HEK293T (cell line): ENCODE data around the gene AKR1B15.

Source experiments
- FOXA1 ChIP-seq: fragments of 450-650 bp; IDR thresholded peaks from 2 replicates; pipeline ENCODE4 v1.6.1; 2016; ENCODE audit warnings: mild to moderate bottlenecking
- FOXM1 ChIP-seq: fragments of 450-650 bp; IDR thresholded peaks from 2 replicates; pipeline ENCODE4 v1.6.1; 2017; ENCODE audit warnings: mild to moderate bottlenecking, borderline replicate concordance
- SP1 ChIP-seq: fragments of 450-650 bp; IDR thresholded peaks from 2 replicates; pipeline ENCODE4 v1.6.1; 2017

DNA sequence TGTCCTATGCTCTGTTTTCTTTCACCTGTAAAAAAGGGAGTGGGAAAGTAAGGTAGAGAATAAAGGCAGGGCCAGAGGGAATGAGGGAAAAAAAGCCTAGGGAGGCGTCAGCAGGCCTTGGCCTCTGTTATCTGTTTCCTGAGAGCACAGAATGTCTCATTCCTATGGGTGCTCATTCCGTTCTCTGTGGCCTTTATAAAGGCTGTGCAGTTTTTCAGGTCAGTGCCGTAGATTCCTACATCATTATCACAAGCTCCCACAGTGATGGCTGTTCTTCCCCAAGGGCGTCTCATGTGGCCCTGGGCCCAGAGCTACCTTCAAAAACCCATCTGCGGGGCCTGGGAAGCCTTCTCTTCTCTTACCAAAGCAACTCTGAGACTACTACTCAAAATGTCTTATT lies 38.3 kb upstream of the AKR1B15 start:
- TF ChIP-seq FOXA1 = no peak
- no peak for TF ChIP-seq FOXM1
- no peak for TF ChIP-seq SP1
